ENCODE results near the gene SMAD1.
"Not testable (repeated sequence)": the region's sequence is repeated elsewhere in the genome, so short reads cannot be mapped to it uniquely, and the experiment has no call there.

The SMAD1 gene

GRCh38 chr4:145530662-145531061, 49.0 kb downstream of the SMAD1 start:
- DNase-seq, result no peak

GRCh38 chr4:145531223-145531622, 49.6 kb downstream of the SMAD1 start:
- no peak for DNase-seq

DNA sequence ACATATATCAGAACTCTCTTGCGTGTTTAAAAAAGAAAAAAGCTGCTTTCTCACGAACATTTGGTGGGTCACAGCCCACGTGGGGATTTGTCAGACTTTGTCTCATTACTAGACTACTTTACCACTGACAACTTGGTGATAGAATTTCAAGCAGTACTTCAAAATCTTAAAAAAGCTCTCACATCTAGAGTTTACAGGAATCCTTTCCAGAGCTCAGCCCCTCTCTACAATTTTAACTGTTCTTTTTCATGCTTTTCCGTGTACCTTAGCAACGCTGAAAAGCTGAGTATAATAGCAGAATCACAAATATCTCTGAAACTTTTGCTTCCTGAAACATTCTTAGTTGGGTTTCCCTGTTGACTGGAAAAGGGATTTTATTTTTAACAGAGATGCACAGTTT, 50.2 kb downstream of the SMAD1 start:
- no peak for DNase-seq

GRCh38 chr4:145533001-145533400, 51.3 kb downstream of the SMAD1 start:
- peak; percentile 48 for DNase-seq

GRCh38 chr4:145533415-145533814, 51.8 kb downstream of the SMAD1 start:
- not testable (repeated sequence) for DNase-seq

- DNase-seq, result no peak
Observed at GRCh38 chr4:145533961-145534360, 52.3 kb downstream of the SMAD1 start.

- DNase-seq, result no peak
Observed at GRCh38 chr4:145535202-145535601, 53.5 kb downstream of the SMAD1 start.

GRCh38 chr4:145536044-145536443, 54.4 kb downstream of the SMAD1 start:
- no peak for DNase-seq

GRCh38 chr4:145538596-145538995, 56.9 kb downstream of the SMAD1 start:
- no peak for DNase-seq

DNA sequence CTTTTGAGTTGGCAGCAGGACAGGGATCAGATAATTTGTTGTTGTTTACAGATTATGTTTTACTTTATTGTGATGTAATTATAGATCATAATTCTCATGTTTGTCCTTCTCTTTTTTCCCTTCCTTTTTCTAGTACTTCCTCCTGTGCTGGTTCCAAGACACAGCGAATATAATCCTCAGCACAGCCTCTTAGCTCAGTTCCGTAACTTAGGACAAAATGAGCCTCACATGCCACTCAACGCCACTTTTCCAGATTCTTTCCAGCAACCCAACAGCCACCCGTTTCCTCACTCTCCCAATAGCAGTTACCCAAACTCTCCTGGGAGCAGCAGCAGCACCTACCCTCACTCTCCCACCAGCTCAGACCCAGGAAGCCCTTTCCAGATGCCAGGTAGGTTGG, 58.0 kb downstream of the SMAD1 start:
- DNase-seq, result no peak

- DNase-seq, result peak; percentile 75
Observed at GRCh38 chr4:145540235-145540634, 58.6 kb downstream of the SMAD1 start.

DNA sequence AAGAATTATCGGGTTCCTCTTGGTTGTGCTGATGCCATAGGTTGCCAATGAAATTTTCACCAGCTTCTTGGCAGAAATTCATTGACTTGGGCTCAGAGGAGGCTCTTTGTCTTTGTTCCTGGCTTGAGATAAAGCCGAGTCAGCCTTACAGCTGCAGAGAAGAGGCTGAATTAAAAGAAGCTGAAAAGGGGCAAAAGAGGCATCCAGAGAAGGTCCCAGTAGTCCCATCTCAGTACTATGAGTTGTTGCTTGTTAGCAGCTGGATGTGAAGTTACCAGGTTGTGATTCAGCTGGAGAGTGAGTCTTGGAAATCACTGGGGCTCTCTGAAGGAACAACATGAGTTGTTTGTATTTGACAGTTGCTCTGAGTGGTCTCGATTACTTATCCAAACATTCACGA, 59.7 kb downstream of the SMAD1 start:
- DNase-seq, result no peak

DNA sequence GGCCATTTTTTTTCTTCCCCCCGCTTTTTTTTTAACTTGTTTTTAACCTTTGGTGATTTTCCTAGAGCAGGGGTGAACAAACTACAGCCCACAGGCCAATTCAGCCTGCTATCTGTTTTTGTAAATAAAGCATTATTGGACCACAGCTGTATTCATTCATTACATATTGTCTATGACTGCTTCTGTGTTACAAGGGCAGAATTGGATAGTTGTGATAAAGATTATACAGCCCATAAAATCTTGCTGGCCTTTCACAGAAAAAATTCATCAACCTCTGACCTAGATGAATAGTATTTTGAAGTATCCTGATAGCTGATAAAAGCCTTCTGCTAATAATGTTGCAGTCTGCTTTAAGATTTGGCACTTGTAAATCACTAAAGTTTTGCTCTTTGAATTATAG, 63.4 kb downstream of the SMAD1 start:
- no peak for DNase-seq

DNA sequence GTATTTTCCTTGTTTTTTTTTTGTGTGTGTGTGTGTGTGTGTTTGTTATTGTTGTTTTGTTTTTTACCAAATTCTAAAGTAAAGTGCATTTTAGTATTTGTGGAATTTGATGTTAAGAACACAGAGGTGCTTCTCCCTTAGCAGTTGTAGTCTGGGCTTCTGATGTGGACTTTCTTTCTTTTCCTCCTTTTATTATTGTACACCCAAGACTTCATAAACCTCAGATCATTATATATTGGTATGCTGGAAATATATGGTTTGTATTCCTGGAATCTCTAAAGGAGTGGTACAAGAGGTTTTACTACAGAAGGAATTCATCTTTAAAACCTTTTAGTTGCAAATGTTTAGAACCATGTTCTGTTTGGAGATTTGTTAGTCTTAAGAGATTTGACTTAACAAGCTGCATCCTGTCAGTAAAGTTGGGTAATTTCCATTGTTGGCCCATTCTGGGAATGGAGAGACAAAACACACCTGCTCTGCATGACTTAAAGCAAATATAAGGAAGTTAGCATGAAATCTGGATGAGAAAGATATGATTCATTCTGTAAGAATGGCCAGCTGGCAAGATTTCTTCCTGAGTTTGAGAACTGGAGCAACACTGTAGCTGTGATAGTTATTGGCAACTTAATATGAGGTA, 64.0 kb downstream of the SMAD1 start:
- peak; percentile 96 for DNase-seq

GRCh38 chr4:145546175-145546915, 64.7 kb downstream of the SMAD1 start:
- DNase-seq, result no peak

- no peak for DNase-seq
Observed at GRCh38 chr4:145551660-145552059, 70.0 kb downstream of the SMAD1 start.

- DNase-seq, result no peak
Observed at GRCh38 chr4:145552181-145552822, 70.6 kb downstream of the SMAD1 start.

DNA sequence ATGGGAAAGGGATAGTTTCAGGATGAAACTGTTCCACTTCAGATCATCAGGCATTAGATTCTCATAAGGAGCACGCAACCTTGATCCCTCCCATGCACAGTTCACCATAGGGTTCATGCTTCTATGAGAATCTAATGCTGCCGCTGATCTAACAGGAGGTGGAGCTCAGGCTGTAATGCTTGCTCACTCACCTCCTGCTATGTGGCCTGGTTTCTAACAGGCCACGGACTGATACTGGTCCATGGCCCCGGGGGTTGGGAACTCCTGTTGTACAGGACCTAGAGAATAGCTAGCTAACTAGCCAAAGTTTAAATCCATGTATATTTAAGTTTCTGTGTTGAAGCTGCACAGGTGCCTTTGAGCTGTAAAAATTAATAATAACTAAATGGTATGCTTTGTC, 71.7 kb downstream of the SMAD1 start:
- DNase-seq, result no peak

DNA sequence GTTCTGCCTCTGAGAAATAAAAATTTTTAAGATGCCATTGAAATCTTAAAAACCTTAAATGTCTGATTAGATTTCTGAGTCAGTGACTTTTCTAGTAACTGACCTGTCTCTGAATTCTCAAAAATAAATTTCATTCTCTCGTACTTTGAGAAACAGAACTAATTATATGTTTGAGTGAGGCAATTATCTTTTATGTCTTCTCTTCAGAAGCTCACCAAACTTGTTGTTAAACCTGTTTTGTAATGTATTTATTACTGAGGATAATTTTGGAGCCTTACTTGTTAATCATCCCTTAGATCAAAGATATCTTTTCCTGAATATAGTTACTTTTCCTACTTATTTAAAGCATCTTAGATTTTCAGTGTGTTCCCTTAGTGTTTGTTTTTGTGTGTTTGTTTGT, 73.0 kb downstream of the SMAD1 start:
- DNase-seq, result no peak

DNA sequence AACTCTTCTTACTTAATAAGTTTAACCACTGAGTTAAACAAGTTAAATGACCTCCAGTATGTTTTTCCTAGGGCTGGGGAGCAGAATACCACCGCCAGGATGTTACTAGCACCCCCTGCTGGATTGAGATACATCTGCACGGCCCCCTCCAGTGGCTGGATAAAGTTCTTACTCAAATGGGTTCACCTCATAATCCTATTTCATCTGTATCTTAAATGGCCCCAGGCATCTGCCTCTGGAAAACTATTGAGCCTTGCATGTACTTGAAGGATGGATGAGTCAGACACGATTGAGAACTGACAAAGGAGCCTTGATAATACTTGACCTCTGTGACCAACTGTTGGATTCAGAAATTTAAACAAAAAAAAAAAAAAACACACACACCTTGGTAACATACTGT, 76.1 kb downstream of the SMAD1 start:
- DNase-seq, result peak; percentile 72

GRCh38 chr4:145563293-145563985, 81.8 kb downstream of the SMAD1 start:
- DNase-seq, result no peak

DNA sequence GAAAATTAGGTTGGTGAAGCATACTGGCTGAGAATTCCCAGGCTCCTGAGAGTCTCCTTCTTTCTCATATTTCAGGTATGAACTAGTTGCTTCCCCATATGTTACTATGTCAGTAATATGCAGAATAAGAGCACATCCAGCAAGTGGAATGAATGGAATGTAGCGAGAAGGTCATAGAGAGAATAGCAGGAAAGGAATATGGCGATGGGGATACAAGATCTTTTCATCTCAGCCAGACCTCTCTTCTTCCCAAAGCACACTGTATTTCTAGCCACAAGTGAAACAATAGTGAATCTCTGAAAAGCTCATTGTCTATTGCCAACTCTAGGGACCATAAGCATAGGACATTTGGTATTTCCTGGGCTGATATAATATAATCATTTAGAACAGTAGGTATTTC, 82.9 kb downstream of the SMAD1 start:
- peak; percentile 36 for DNase-seq

- peak; percentile 37 for DNase-seq
Observed at GRCh38 chr4:145565328-145565727, 83.7 kb downstream of the SMAD1 start.
